Tracheal epithelial cell (primary cell): ENCODE results near the gene CCDC152. TPM values are rescaled to one million over a fixed set of nuclear protein-coding genes. Genes with fewer than 3 reads are reported as not detected.

Source experiments
- total RNA-seq: library from RNA; depleted of rRNA; stranded (reverse); fragments of >200 nt; gene quantifications from 2 replicates; pipeline ENCODE4 v1.2.1, GENCODE V29; 2014

Gene CCDC152
- total RNA-seq: 0.21 TPM in 1 of 2 replicates, not detected in the other

GRCh38 chr5:42756606-42757601 is at the start of gene CCDC152:
TSS of gene CCDC152 (plus strand) at chr5:42756818. CDS start at chr5:42759122, 2,304 bp downstream.

GRCh38 chr5:42811591-42812446 is 55.2 kb downstream of the CCDC152 start, which contains the start of gene SELENOP:
TSS of gene SELENOP (minus strand) at chr5:42811892. CDS start at chr5:42808353, 3,539 bp downstream.

Other genes starting within 250 kb of the CCDC152 start
- 5.1 and 8.1 TPM in 2 replicates for gene SELENOP, start 55.1 kb downstream of the CCDC152 start, total RNA-seq